B cell (primary cell): Measurements from ENCODE around the gene BHLHE23. TPM values are rescaled to one million over a fixed set of nuclear protein-coding genes. Genes with fewer than 3 reads are reported as not detected.

Experiments used
- ATAC-seq: fragments of 200-7000 bp; cut with Tn5 transposase; one replicate; pipeline ENCODE4 v1.10.0; 2021; ENCODE audit warnings: low read depth, mild to moderate bottlenecking, moderate number of reproducible peaks, moderate library complexity
- CTCF ChIA-PET: fragments of 350-600 bp; sonication (Branson Sonifier 250); formaldehyde crosslinking; loops from one replicate; lab custom pipeline; 2021; ENCODE audit warnings: antibody characterized with exemption, inconsistent platforms; lab: Charles Lee
- POLR2A ChIA-PET: fragments of 350-600 bp; sonication (Branson Sonifier 250); formaldehyde crosslinking; loops from one replicate; lab custom pipeline; 2021; ENCODE audit warnings: antibody characterized with exemption; lab: Charles Lee
- DNase-seq: peaks from one replicate; pipeline ENCODE4 v3.0.0; 2013
- H2AFZ ChIP-seq: 2 replicates; pipeline ENCODE4 v1.6.1; 2012; ENCODE audit warnings: mild to moderate bottlenecking, low read depth, low read length; ENCODE audit not compliant: insufficient read depth, poor library complexity, severe bottlenecking
- H3K27ac ChIP-seq, 2 donors: 1 replicate in 1 of 2; 2 replicates in 1 of 2; pipeline ENCODE4 v1.5.1; 2012 to 2013; ENCODE audit warnings: low read length in 2 of 2, mild to moderate bottlenecking in 2 of 2, moderate library complexity in 1 of 2
- H3K27me3 ChIP-seq, 4 experiments: fragments of 200-600 bp in 1 of 4; sonication (generic) in 1 of 4; replicated peaks in 1 of 4; 1 replicate in 2 of 4; 2 replicates in 2 of 4; pipeline versions ENCODE4 v1.6.1 to v1.7.0; 2013 to 2016; ENCODE audit warnings: low read length in 3 of 4, mild to moderate bottlenecking in 2 of 4, mixed read lengths in 1 of 4, moderate library complexity in 1 of 4; ENCODE audit not compliant: insufficient read depth in 4 of 4, control insufficient read depth in 3 of 4; ENCODE audit errors: control extremely low read depth in 1 of 4
- H3K36me3 ChIP-seq, 2 experiments: replicated peaks in 1 of 2; 1 replicate in 1 of 2; 2 replicates in 1 of 2; pipeline versions ENCODE4 v1.6.1 to v1.7.1; 2013; ENCODE audit warnings: low read length in 1 of 2; ENCODE audit not compliant: insufficient read depth in 2 of 2, control insufficient read depth in 1 of 2; ENCODE audit errors: control extremely low read depth in 1 of 2, extremely low read depth in 1 of 2
- H3K4me1 ChIP-seq, 2 donors: fragments of 200-600 bp in 1 of 2; sonication (generic) in 1 of 2; 1 replicate in 1 of 2; 2 replicates in 1 of 2; pipeline versions ENCODE4 v1.5.1 to v1.6.1; 2013 to 2017; ENCODE audit warnings: low read length in 2 of 2; ENCODE audit not compliant: control insufficient read depth in 2 of 2, insufficient read depth in 2 of 2
- H3K4me2 ChIP-seq: replicated peaks from 2 replicates; pipeline ENCODE3; 2012; ENCODE audit warnings: mild to moderate bottlenecking, low read depth, low read length; ENCODE audit not compliant: poor library complexity, severe bottlenecking
- H3K4me3 ChIP-seq, 5 experiments: fragments of 200-600 bp in 1 of 5; sonication (generic) in 1 of 5; 1 replicate in 3 of 5; 2 replicates in 2 of 5; pipeline versions ENCODE4 v1.5.1 to v1.7.0; 2011 to 2016; ENCODE audit warnings: low read length in 4 of 5, mild to moderate bottlenecking in 4 of 5, low read depth in 2 of 5, control low read depth in 1 of 5, moderate library complexity in 1 of 5; ENCODE audit not compliant: insufficient read depth in 1 of 5; ENCODE audit errors: control extremely low read depth in 1 of 5, extremely low read depth in 1 of 5
- H3K79me2 ChIP-seq: fragments of 200-600 bp; sonication (generic); one replicate; pipeline ENCODE4 v1.6.0; 2016; ENCODE audit warnings: low read length; ENCODE audit not compliant: control insufficient read depth, insufficient read depth
- H3K9ac ChIP-seq: fragments of 200-600 bp; sonication (generic); 2 replicates; pipeline ENCODE4 v1.6.1; 2017; ENCODE audit warnings: mild to moderate bottlenecking, low read length, moderate library complexity
- H3K9me3 ChIP-seq, 3 donors: one replicate each; pipeline versions ENCODE4 v1.6.1 to v1.7.1; 2013; ENCODE audit warnings: low read length in 2 of 3; ENCODE audit not compliant: control insufficient read depth in 2 of 3, insufficient read depth in 1 of 3; ENCODE audit errors: control extremely low read depth in 1 of 3
- H4K20me1 ChIP-seq: 2 replicates; pipeline ENCODE4 v1.6.0; 2012; ENCODE audit warnings: mild to moderate bottlenecking, low read length; ENCODE audit not compliant: insufficient read depth, control insufficient read depth, poor library complexity, severe bottlenecking
- H3K27ac Mint-ChIP-seq: one replicate; pipeline ENCODE4 v1.8.0; 2021; ENCODE audit warnings: mixed read lengths
- H3K27me3 Mint-ChIP-seq: one replicate; pipeline ENCODE4 v1.8.0; 2021; ENCODE audit warnings: mixed read lengths
- H3K4me1 Mint-ChIP-seq: one replicate; pipeline ENCODE4 v1.8.0; 2021; ENCODE audit warnings: mixed read lengths
- H3K4me3 Mint-ChIP-seq: one replicate; pipeline ENCODE4 v1.8.0; 2021; ENCODE audit warnings: mixed read lengths
- H3K9me3 Mint-ChIP-seq: one replicate; pipeline ENCODE4 v1.8.0; 2022; ENCODE audit warnings: mixed read lengths; ENCODE audit not compliant: insufficient read depth
- EZH2 ChIP-seq: IDR thresholded peaks from 2 replicates; pipeline ENCODE4 v1.6.1; 2012; ENCODE audit warnings: borderline replicate concordance, low read depth, mild to moderate bottlenecking, moderate library complexity, low read length; ENCODE audit not compliant: insufficient read depth, poor library complexity, severe bottlenecking
- WGBS: methylation state at CpG from one replicate; pipeline ENCODE4 v1.1.5; 2013; ENCODE audit warnings: missing lambda C conversion rate; ENCODE audit not compliant: insufficient coverage; 5-methylcytosine and 5-hydroxymethylcytosine counted together
- intact Hi-C: fragments of 100-400 bp; cut with micrococcal nuclease; formaldehyde crosslinking; loops from one replicate; pipeline ENCODE4 v1.10.0; 2022
- polyA plus RNA-seq: library from polyadenylated mRNA; depleted of rRNA; stranded (reverse); fragments of >200 nt; gene quantifications from 2 replicates; pipeline ENCODE4 v1.2.3, GENCODE V29; 2012
- total RNA-seq, 2 donors: library from RNA; stranded (reverse); fragments of 120-200 nt in 1 of 2; gene quantifications; 1 replicate in 1 of 2; 2 replicates in 1 of 2; pipeline versions ENCODE4 v1.2.3 to v1.2.4, GENCODE V29; 2013 to 2022
- TF ChIP-seq, protein P1 (sequence below): fragments of 200-600 bp; IDR thresholded peaks from one replicate; pipeline ENCODE4 v1.8.0; 2022; ENCODE audit warnings: antibody characterized with exemption, mild to moderate bottlenecking

BHLHE23 gene
- total and polyA plus RNA-seq, 2 donors (not counting 1 experiment from before 2014, with no cell fraction given): not detected

DNA sequence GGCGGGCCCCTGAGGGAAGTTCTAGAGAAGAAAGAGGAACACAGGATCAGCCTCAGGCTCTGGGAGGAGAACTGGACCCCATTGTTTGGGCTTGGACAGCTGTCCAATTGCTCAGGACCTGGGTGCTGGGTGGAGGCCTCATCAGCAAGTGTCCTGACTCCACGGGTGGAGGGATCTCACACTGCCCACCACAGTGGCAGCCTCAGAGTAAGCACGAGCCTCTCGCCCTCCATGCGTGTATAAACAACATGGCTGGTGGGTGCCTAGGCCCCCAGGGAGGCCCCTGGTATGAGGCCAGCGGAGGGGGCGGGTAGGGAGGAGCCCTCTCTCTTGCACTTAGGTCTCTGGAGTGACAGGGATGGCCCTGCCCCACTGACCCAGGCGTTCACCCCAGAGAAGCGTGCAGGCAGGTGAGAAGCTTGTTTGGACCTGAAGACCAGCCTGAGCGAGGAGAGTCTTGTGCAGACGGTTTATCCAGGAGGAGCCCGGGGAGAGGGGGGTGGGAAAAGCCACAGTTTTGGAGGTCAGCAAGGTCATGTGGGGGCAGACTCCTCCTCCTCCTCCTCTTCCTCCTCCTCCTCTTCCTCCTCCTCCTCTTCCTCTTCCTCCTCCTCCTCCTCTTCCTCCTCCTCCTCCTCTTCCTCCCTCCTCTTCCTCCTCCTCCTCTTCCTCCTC lies 41.9 kb upstream of the BHLHE23 start:
- Mint-ChIP-seq H3K4me3 (no peak overlapping the region), H3K27me3 (peaks cover 10% of the 10 kb centered on the region), H3K9me3 (no peaks in the 10 kb centered on the region), H3K4me1 (no peaks in the 10 kb centered on the region), H3K27ac (no peak overlapping the region)
- TF ChIP-seq, protein P1, sequence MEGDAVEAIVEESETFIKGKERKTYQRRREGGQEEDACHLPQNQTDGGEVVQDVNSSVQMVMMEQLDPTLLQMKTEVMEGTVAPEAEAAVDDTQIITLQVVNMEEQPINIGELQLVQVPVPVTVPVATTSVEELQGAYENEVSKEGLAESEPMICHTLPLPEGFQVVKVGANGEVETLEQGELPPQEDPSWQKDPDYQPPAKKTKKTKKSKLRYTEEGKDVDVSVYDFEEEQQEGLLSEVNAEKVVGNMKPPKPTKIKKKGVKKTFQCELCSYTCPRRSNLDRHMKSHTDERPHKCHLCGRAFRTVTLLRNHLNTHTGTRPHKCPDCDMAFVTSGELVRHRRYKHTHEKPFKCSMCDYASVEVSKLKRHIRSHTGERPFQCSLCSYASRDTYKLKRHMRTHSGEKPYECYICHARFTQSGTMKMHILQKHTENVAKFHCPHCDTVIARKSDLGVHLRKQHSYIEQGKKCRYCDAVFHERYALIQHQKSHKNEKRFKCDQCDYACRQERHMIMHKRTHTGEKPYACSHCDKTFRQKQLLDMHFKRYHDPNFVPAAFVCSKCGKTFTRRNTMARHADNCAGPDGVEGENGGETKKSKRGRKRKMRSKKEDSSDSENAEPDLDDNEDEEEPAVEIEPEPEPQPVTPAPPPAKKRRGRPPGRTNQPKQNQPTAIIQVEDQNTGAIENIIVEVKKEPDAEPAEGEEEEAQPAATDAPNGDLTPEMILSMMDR: no peak
- no peak for TF ChIP-seq EZH2
- intact Hi-C loops: no loop called here
- Histone ChIP-seq H4K20me1 (no peaks in the 10 kb centered on the region), H3K4me3 (no peak overlapping the region), H3K9me3 (peaks cover 0 to 24% (median 0%) of the 10 kb centered on the region in 3 donors), H3K9ac (no peak overlapping the region), H2AFZ (no peak overlapping the region), H3K27me3 (no peaks in the 10 kb centered on the region), H3K36me3 (no peaks in the 10 kb centered on the region), H3K4me1 (no peaks in the 10 kb centered on the region), H3K27ac (no peak overlapping the region), H3K4me2 (no peak overlapping the region), H3K79me2 (no peaks in the 10 kb centered on the region)
- ChIA-PET CTCF (no interaction called here), POLR2A (no interaction called here)
- ATAC-seq: no peak
- WGBS: 93% methylated on average over 9 of the region's 12 CpGs
- no peak for DNase-seq

DNA sequence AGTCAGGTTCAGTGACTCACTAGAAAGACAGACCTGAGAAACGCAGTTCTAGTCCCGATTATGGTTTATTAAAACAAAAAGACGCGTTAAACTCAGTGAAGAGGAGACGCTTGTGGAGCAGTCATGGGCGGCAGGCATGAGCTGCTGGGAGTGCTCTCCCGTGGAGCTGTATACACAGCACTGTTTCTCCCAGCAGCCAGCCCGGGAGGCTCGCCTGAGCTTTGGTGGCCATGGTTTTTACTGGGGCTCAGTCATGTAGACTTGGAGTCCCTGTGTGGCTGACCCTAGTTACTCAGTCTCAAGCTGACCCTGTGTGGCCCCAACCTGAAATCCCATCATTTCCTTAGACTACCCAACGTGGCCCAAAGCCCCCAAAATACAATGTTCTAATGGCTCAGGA lies 41.2 kb upstream of the BHLHE23 start:
- H3K9me3 Mint-ChIP-seq: no peaks in the 10 kb centered on the region
- ChIA-PET CTCF (no interaction called here), POLR2A (no interaction called here)
- no peaks in the 10 kb centered on the region for H3K4me1 Mint-ChIP-seq
- over 99% methylated on average over 9 of the region's 10 CpGs for WGBS
- Histone ChIP-seq H3K4me2 (no peak overlapping the region), H3K79me2 (no peaks in the 10 kb centered on the region), H3K27ac (no peak overlapping the region), H3K4me1 (no peaks in the 10 kb centered on the region), H4K20me1 (no peaks in the 10 kb centered on the region), H3K9me3 (peaks cover 0 to 24% (median 0%) of the 10 kb centered on the region in 3 donors), H3K36me3 (no peaks in the 10 kb centered on the region), H3K4me3 (no peak overlapping the region), H3K27me3 (no peaks in the 10 kb centered on the region), H3K9ac (no peak overlapping the region), H2AFZ (no peak overlapping the region)
- no peak overlapping the region for H3K27ac Mint-ChIP-seq
- intact Hi-C loops: no loop called here
- TF ChIP-seq, protein P1: no peak
- TF ChIP-seq EZH2: no peak
- no peak overlapping the region for H3K4me3 Mint-ChIP-seq
- no peak for ATAC-seq
- no peak for DNase-seq
- peaks cover 7% of the 10 kb centered on the region for H3K27me3 Mint-ChIP-seq
